HL-60 (cell line): ENCODE data around the gene PRX.

Experiments used
- DNase-seq, 2 experiments: peaks; one replicate each; pipeline ENCODE4 v3.0.0-alpha.2; 2010 to 2020; ENCODE audit warnings: low read depth in 1 of 2, low spot score in 1 of 2
- H3K27ac ChIP-seq: fragments of 250-450 bp; sonication (Bioruptor Pico); replicated peaks from 2 replicates; pipeline ENCODE4 v1.5.1; 2020; ENCODE audit warnings: mild to moderate bottlenecking, moderate library complexity
- H3K27me3 ChIP-seq: fragments of 250-450 bp; sonication (Bioruptor Pico); 2 replicates; pipeline ENCODE4 v1.5.1; 2021; ENCODE audit warnings: mild to moderate bottlenecking, moderate library complexity; ENCODE audit not compliant: insufficient read depth, poor library complexity, severe bottlenecking
- H3K4me3 ChIP-seq: replicated peaks from 2 replicates; pipeline ENCODE4 v1.5.1; 2011; ENCODE audit warnings: mild to moderate bottlenecking, control low read depth, low read length; ENCODE audit not compliant: insufficient read depth
- GABPA ChIP-seq: IDR thresholded peaks from 2 replicates; pipeline ENCODE4 v1.6.1; 2012; ENCODE audit warnings: low read depth
- POLR2AphosphoS5 ChIP-seq: IDR thresholded peaks from 2 replicates; pipeline ENCODE4 v1.6.1; 2012; ENCODE audit warnings: low read depth
- SPI1 ChIP-seq: IDR thresholded peaks from 2 replicates; pipeline ENCODE4 v1.6.1; 2012; ENCODE audit warnings: low read depth, mild to moderate bottlenecking, borderline replicate concordance
- TF ChIP-seq, protein P1 (sequence below): IDR thresholded peaks from 2 replicates; pipeline ENCODE4 v1.6.1; 2012; ENCODE audit warnings: low read depth; ENCODE audit not compliant: insufficient replicate concordance
- TF ChIP-seq, protein P2 (sequence below): IDR thresholded peaks from one replicate; pipeline ENCODE4 v1.5.1; 2011; ENCODE audit warnings: low read length, control low read depth, inconsistent platforms; ENCODE audit not compliant: insufficient read depth

PRX gene

DNA sequence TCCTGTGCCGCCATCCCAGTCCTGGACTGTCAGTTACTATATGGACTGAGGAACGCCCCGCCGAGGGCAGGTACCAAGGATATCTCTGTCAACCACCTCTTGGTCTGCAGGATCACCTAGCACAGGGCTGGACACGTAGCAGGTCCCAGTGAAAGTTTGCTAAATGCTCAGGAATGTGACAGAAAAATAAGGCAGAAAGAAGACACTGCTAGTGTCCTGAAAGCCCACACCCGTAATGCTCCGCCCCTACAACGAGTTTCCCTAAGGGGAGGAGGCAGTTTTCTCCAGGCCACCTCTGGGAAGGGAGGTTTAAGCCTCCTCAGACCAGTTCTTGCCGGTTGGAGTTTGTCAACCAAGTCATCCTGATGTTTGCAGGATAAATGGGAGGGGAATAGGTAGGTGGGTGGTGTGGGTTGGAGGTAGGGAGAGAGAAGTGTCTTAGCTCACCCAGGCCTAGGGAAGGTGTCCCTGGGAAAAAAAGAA, 32.6 kb upstream of the PRX start:
- H3K27ac ChIP-seq: no peak overlapping the region
- no peak for TF ChIP-seq SPI1
- no peak for TF ChIP-seq GABPA
- TF ChIP-seq, protein P1, sequence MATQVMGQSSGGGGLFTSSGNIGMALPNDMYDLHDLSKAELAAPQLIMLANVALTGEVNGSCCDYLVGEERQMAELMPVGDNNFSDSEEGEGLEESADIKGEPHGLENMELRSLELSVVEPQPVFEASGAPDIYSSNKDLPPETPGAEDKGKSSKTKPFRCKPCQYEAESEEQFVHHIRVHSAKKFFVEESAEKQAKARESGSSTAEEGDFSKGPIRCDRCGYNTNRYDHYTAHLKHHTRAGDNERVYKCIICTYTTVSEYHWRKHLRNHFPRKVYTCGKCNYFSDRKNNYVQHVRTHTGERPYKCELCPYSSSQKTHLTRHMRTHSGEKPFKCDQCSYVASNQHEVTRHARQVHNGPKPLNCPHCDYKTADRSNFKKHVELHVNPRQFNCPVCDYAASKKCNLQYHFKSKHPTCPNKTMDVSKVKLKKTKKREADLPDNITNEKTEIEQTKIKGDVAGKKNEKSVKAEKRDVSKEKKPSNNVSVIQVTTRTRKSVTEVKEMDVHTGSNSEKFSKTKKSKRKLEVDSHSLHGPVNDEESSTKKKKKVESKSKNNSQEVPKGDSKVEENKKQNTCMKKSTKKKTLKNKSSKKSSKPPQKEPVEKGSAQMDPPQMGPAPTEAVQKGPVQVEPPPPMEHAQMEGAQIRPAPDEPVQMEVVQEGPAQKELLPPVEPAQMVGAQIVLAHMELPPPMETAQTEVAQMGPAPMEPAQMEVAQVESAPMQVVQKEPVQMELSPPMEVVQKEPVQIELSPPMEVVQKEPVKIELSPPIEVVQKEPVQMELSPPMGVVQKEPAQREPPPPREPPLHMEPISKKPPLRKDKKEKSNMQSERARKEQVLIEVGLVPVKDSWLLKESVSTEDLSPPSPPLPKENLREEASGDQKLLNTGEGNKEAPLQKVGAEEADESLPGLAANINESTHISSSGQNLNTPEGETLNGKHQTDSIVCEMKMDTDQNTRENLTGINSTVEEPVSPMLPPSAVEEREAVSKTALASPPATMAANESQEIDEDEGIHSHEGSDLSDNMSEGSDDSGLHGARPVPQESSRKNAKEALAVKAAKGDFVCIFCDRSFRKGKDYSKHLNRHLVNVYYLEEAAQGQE: no peak
- no peak for TF ChIP-seq POLR2AphosphoS5
- TF ChIP-seq, protein P2, sequence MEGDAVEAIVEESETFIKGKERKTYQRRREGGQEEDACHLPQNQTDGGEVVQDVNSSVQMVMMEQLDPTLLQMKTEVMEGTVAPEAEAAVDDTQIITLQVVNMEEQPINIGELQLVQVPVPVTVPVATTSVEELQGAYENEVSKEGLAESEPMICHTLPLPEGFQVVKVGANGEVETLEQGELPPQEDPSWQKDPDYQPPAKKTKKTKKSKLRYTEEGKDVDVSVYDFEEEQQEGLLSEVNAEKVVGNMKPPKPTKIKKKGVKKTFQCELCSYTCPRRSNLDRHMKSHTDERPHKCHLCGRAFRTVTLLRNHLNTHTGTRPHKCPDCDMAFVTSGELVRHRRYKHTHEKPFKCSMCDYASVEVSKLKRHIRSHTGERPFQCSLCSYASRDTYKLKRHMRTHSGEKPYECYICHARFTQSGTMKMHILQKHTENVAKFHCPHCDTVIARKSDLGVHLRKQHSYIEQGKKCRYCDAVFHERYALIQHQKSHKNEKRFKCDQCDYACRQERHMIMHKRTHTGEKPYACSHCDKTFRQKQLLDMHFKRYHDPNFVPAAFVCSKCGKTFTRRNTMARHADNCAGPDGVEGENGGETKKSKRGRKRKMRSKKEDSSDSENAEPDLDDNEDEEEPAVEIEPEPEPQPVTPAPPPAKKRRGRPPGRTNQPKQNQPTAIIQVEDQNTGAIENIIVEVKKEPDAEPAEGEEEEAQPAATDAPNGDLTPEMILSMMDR: no peak
- H3K27me3 ChIP-seq: no peaks in the 10 kb centered on the region
- no peak overlapping the region for H3K4me3 ChIP-seq
- no peak for DNase-seq

DNA sequence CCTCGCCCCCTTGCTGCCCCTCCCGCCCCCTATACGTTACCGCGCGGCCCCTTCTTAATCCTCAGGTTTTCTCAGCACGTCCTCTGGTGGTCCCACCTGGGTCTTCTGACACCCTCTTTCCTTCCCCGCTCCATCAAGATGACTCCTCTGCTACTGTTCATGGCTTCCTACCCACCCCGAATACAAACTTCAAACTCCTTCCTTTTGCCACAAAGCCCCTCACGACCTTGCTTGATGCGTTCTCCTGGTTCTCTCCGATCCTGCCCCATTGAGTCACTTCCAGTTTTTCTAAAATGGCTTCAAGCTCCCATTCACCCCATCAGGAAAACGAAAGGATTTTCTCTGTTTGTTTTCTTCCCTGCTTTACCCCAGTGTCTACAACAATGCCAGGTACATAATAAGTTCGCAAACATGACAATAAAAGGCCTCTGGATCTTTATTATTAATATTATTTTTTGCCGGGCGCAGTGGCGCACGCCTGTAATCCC, 31.7 kb upstream of the PRX start:
- DNase-seq: no peak
- Histone ChIP-seq H3K4me3 (peak overlapping the region; percentile 60), H3K27me3 (no peaks in the 10 kb centered on the region), H3K27ac (peak overlapping the region; percentile 83)
- TF ChIP-seq SPI1 (no peak), GABPA (no peak), POLR2AphosphoS5 (no peak)
- TF ChIP-seq, protein P1: no peak
- TF ChIP-seq, protein P2: no peak

DNA sequence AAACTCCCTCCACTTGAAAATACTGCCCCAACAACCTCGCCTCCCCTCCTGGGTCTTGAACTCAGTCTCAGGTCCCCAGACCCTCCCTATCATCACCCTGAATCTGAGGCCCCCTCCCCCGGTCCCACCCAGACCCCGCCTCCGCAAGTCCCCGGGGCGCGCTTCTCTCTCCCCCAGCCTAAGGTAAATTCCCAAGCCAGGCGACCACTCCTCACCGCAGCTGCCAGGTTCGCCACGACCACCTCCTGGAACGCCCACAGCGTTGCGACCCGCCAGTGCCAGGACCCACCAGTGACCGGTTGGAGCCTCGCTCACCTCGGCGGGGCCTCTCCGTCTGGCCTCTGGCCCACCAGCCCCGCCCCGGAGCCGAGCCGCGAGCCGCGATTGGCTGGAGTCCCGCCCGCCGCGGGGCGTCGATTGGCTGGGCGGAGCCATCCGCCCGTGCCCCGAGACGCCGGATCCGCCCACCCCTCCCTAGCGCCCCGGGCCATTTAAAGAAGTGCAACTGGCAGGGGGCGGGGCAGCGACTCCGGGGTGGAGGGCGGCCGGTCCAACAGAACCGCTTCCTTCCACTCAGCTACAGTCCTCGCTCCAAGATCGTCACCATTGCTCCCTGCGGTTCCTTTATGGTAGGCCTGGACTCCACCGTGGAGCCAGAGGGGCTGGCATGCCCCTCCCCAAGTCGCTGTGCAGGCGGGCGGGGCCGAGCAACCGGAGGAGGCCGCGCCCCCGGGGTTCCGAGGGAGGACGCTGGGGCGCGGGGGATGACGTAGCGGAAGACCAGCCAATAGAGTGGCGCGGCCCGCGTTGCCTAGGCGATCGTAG, 31.0 kb upstream of the PRX start, which contains the start of gene SERTAD3:
Gene SERTAD3, minus strand, starts transcription at position 336 of the 825 bp plus-strand sequence. CDS start 2,255 bp downstream, outside the sequence.
- peak; percentile 39; the same call in 1 of the 2 replicates for TF ChIP-seq SPI1
- no peak for TF ChIP-seq GABPA
- TF ChIP-seq, protein P2: no peak
- TF ChIP-seq, protein P1: no peak
- no peak; the same call in 1 of the 2 replicates for TF ChIP-seq POLR2AphosphoS5
- Histone ChIP-seq H3K27ac (peak within 1 kb of the TSS; percentile 83), H3K4me3 (peak within 1 kb of the TSS; percentile 60), H3K27me3 (no peaks in the 10 kb centered on the region)
- peak; percentile 86 to 94 for DNase-seq
